Astrocyte (in vitro differentiated cells and primary cell): ENCODE measurements around the gene PACS2. TPM values are rescaled to one million over a fixed set of nuclear protein-coding genes. Genes with fewer than 3 reads are reported as not detected.

ENCODE experiments used
- DNase-seq: peaks from one replicate; pipeline ENCODE4 v3.0.0-alpha.2; 2010; ENCODE audit warnings: low read depth
- FAIRE-seq: peaks from 2 replicates; lab custom pipeline; 2011; peaks lifted over from hg19 to GRCh38; lab: Jason Lieb, UNC
- H2AFZ ChIP-seq: 2 replicates; pipeline ENCODE4 v1.6.0; 2012; ENCODE audit warnings: low read depth, low read length, inconsistent platforms
- H3K27ac ChIP-seq: 2 replicates; pipeline ENCODE4 v1.5.1; 2011; ENCODE audit warnings: low read depth, low read length, inconsistent platforms
- H3K27me3 ChIP-seq: 2 replicates; pipeline ENCODE4 v1.6.0; 2011; ENCODE audit warnings: low read length, inconsistent platforms; ENCODE audit not compliant: insufficient read depth
- H3K36me3 ChIP-seq: 2 replicates; pipeline ENCODE4 v1.5.1; 2011; ENCODE audit warnings: low read length, inconsistent platforms; ENCODE audit not compliant: insufficient read depth
- H3K4me1 ChIP-seq: 2 replicates; pipeline ENCODE4 v1.5.1; 2011; ENCODE audit warnings: low read length, inconsistent platforms; ENCODE audit not compliant: insufficient read depth
- H3K4me2 ChIP-seq: 2 replicates; pipeline ENCODE4 v1.6.0; 2012; ENCODE audit warnings: low read length, inconsistent platforms
- H3K4me3 ChIP-seq: 2 replicates; pipeline ENCODE4 v1.5.1; 2011; ENCODE audit warnings: low read depth, mild to moderate bottlenecking, low read length, inconsistent platforms; ENCODE audit not compliant: insufficient read depth
- H3K79me2 ChIP-seq: 2 replicates; pipeline ENCODE4 v1.6.0; 2012; ENCODE audit warnings: mild to moderate bottlenecking, low read length, inconsistent platforms; ENCODE audit not compliant: insufficient read depth
- H3K9ac ChIP-seq: 2 replicates; pipeline ENCODE4 v1.6.0; 2012; ENCODE audit warnings: mild to moderate bottlenecking, low read length, inconsistent platforms
- H3K9me3 ChIP-seq: 2 replicates; pipeline ENCODE4 v1.5.1; 2012; ENCODE audit warnings: low read depth, mild to moderate bottlenecking, low read length, inconsistent platforms; ENCODE audit not compliant: insufficient read depth
- H4K20me1 ChIP-seq: 2 replicates; pipeline ENCODE4 v1.6.0; 2012; ENCODE audit warnings: low read length, inconsistent platforms; ENCODE audit not compliant: insufficient read depth
- H3K27ac Mint-ChIP-seq: one replicate; pipeline ENCODE4 v1.8.0; 2021; ENCODE audit warnings: mild to moderate bottlenecking, mixed read lengths; ENCODE audit not compliant: unreplicated experiment
- H3K27me3 Mint-ChIP-seq: one replicate; pipeline ENCODE4 v1.8.0; 2021; ENCODE audit warnings: low read depth, mixed read lengths; ENCODE audit not compliant: unreplicated experiment
- H3K36me3 Mint-ChIP-seq: one replicate; pipeline ENCODE4 v1.8.0; 2021; ENCODE audit warnings: low read depth, mixed read lengths; ENCODE audit not compliant: unreplicated experiment
- H3K4me1 Mint-ChIP-seq: one replicate; pipeline ENCODE4 v1.8.0; 2021; ENCODE audit warnings: low read depth, mixed read lengths; ENCODE audit not compliant: unreplicated experiment
- H3K4me3 Mint-ChIP-seq: one replicate; pipeline ENCODE4 v1.8.0; 2021; ENCODE audit warnings: mild to moderate bottlenecking, moderate library complexity, mixed read lengths; ENCODE audit not compliant: unreplicated experiment
- H3K9me3 Mint-ChIP-seq: one replicate; pipeline ENCODE4 v1.8.0; 2021; ENCODE audit warnings: mild to moderate bottlenecking, mixed read lengths; ENCODE audit not compliant: unreplicated experiment
- CTCF ChIP-seq: IDR thresholded peaks from 2 replicates; pipeline ENCODE4 v1.5.1; 2011; ENCODE audit warnings: low read depth, mild to moderate bottlenecking, inconsistent platforms, low read length, moderate library complexity; ENCODE audit not compliant: insufficient read depth
- EZH2 ChIP-seq: IDR thresholded peaks from 2 replicates; pipeline ENCODE4 v1.6.1; 2012; ENCODE audit warnings: mild to moderate bottlenecking, low read length, inconsistent platforms; ENCODE audit not compliant: insufficient read depth
- total RNA-seq: library from RNA; stranded (reverse); gene quantifications from 2 replicates; pipeline ENCODE4 v1.2.1, GENCODE V29; 2021

PACS2 gene
- total RNA-seq, 1 donor from 2014 or later: 51.0 TPM

- Histone ChIP-seq H3K4me2 (no peak overlapping the region), H3K4me3 (no peak overlapping the region), H4K20me1 (peaks cover 87% of the 10 kb centered on the region), H3K36me3 (no peaks in the 10 kb centered on the region), H3K4me1 (peaks cover 10% of the 10 kb centered on the region), H2AFZ (no peak overlapping the region), H3K9ac (no peak overlapping the region), H3K79me2 (peaks cover 91% of the 10 kb centered on the region), H3K27ac (no peak overlapping the region), H3K27me3 (no peaks in the 10 kb centered on the region), H3K9me3 (no peaks in the 10 kb centered on the region)
- no peak for TF ChIP-seq CTCF
- TF ChIP-seq EZH2: no peak
- FAIRE-seq: no peak
- Mint-ChIP-seq H3K4me1 (peaks cover 7% of the 10 kb centered on the region), H3K27me3 (no peaks in the 10 kb centered on the region), H3K9me3 (peaks cover 2% of the 10 kb centered on the region), H3K4me3 (no peak overlapping the region), H3K36me3 (peaks cover 20% of the 10 kb centered on the region), H3K27ac (no peak overlapping the region)
- DNase-seq: no peak
These were observed 115.5 kb downstream of the PACS2 start for GRCh38 chr14:105430042-105430441.

- peaks cover 20% of the 10 kb centered on the region for H3K36me3 Mint-ChIP-seq
- peak overlapping the region; percentile 22 for H3K4me2 ChIP-seq
- peaks cover 87% of the 10 kb centered on the region for H4K20me1 ChIP-seq
- peaks cover 7% of the 10 kb centered on the region for H3K4me1 Mint-ChIP-seq
- H3K27ac Mint-ChIP-seq: peak overlapping the region; percentile 69
- peak; percentile 52 for DNase-seq
- no peaks in the 10 kb centered on the region for H3K36me3 ChIP-seq
- H3K4me3 ChIP-seq: no peak overlapping the region
- no peak overlapping the region for H2AFZ ChIP-seq
- no peak overlapping the region for H3K9ac ChIP-seq
- H3K27me3 Mint-ChIP-seq: no peaks in the 10 kb centered on the region
- peaks cover 10% of the 10 kb centered on the region for H3K4me1 ChIP-seq
- TF ChIP-seq EZH2: no peak
- TF ChIP-seq CTCF: no peak
- peaks cover 91% of the 10 kb centered on the region for H3K79me2 ChIP-seq
- no peaks in the 10 kb centered on the region for H3K27me3 ChIP-seq
- peak overlapping the region; percentile 30 for H3K27ac ChIP-seq
- H3K9me3 Mint-ChIP-seq: peaks cover 2% of the 10 kb centered on the region
- no peak overlapping the region for H3K4me3 Mint-ChIP-seq
- no peaks in the 10 kb centered on the region for H3K9me3 ChIP-seq
- no peak for FAIRE-seq
These were observed 116.0 kb downstream of the PACS2 start for GRCh38 chr14:105430565-105430964.

- no peak for TF ChIP-seq EZH2
- FAIRE-seq (no peak), DNase-seq (no peak)
- peaks cover 7% of the 10 kb centered on the region for H3K4me1 Mint-ChIP-seq
- H3K4me3 ChIP-seq: no peak overlapping the region
- no peak overlapping the region for H3K9ac ChIP-seq
- no peaks in the 10 kb centered on the region for H3K27me3 Mint-ChIP-seq
- no peak overlapping the region for H3K4me3 Mint-ChIP-seq
- H3K36me3 ChIP-seq: no peaks in the 10 kb centered on the region
- no peaks in the 10 kb centered on the region for H3K9me3 ChIP-seq
- H3K27ac ChIP-seq: peak overlapping the region; percentile 30
- peaks cover 10% of the 10 kb centered on the region for H3K4me1 ChIP-seq
- H3K79me2 ChIP-seq: peaks cover 91% of the 10 kb centered on the region
- peaks cover 89% of the 10 kb centered on the region for H4K20me1 ChIP-seq
- no peak overlapping the region for H2AFZ ChIP-seq
- H3K27ac Mint-ChIP-seq: no peak overlapping the region
- no peaks in the 10 kb centered on the region for H3K27me3 ChIP-seq
- H3K4me2 ChIP-seq: peak overlapping the region; percentile 22
- H3K9me3 Mint-ChIP-seq: peaks cover 2% of the 10 kb centered on the region
- H3K36me3 Mint-ChIP-seq: peaks cover 20% of the 10 kb centered on the region
These were observed 116.7 kb downstream of the PACS2 start for GRCh38 chr14:105431256-105431655.
